Measurements from ENCODE around the gene S100B. TPM values are rescaled to one million over a fixed set of nuclear protein-coding genes. Genes with fewer than 3 reads are reported as not detected.
A peak's percentile ranks its signal among the peaks of the same experiment; 100 is the strongest.

Gene S100B
- polyA plus RNA-seq, 4 donors = 2.1 to 4.7 (median 4.3) TPM

GRCh38 chr21:46562964-46563607, 41.8 kb downstream of the S100B start:
- DNase-seq (ENCODE audit: low read depth in 4 of 4, low spot score in 2 of 4) = no peak

DNA sequence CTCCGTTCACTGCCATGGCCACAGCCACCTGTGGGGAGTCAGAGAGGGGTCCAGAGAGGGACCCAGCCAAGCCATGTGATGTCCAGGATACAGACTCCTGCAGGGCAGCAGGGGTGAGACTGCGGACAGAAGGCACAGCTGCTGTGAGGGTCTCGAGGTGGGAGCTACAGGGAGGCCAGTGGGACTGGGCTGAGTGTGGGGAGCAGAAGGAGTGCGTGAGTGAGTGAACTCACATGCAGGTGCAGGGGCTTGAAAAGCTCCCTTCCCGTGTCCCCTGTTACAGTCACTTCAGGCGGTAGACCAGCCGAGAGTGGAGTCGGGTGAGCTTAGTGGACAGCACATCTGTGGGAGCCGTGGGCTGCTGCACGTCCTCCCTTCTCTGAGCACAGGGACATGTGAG, 42.4 kb downstream of the S100B start:
- DNase-seq (ENCODE audit: low read depth in 4 of 4, low spot score in 2 of 4) = no peak

GRCh38 chr21:46561445-46562090, 43.3 kb downstream of the S100B start:
- no peak for DNase-seq (ENCODE audit: low read depth in 4 of 4, low spot score in 2 of 4)

- DNase-seq (ENCODE audit: low read depth in 4 of 4, low spot score in 2 of 4) = no peak
These were observed 44.1 kb downstream of the S100B start for GRCh38 chr21:46560568-46561444.

GRCh38 chr21:46559291-46559983, 45.4 kb downstream of the S100B start:
- DNase-seq (ENCODE audit: low read depth in 4 of 4, low spot score in 2 of 4) = peak in 2 of 4 donors; percentile 10 to 17

- no peak for DNase-seq (ENCODE audit: low read depth in 4 of 4, low spot score in 2 of 4)
These were observed 46.9 kb downstream of the S100B start for GRCh38 chr21:46557919-46558392.

GRCh38 chr21:46557469-46557868, 47.4 kb downstream of the S100B start:
- no peak for DNase-seq (ENCODE audit: low read depth in 4 of 4, low spot score in 2 of 4)

DNA sequence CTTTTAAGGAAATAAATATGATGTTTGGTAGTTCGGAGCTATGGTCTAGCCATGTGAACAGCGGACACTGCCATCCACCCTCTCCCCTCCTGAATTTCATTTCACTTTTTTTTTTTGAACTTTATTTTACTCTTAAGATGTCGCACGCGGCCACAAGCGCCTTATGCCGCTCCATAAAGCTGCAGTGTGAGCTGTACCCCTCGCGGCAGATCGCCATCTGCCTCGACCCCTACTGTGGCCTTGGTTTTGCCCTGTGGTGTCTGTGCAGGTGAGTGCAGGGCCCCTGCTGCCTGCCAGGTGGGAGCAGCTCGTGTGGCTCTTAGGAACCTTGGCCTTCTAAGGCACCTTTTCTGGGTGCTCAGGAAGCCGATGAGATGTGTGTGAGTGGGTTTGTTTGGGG, 48.1 kb downstream of the S100B start:
- no peak for DNase-seq (ENCODE audit: low read depth in 4 of 4, low spot score in 2 of 4)

- DNase-seq (ENCODE audit: low read depth in 4 of 4, low spot score in 2 of 4) = no peak
These were observed 49.2 kb downstream of the S100B start for GRCh38 chr21:46555678-46556077.

GRCh38 chr21:46555225-46555617, 49.7 kb downstream of the S100B start:
- DNase-seq (ENCODE audit: low read depth in 4 of 4, low spot score in 2 of 4) = no peak

GRCh38 chr21:46554431-46555224, 50.3 kb downstream of the S100B start:
- DNase-seq (ENCODE audit: low read depth in 4 of 4, low spot score in 2 of 4) = no peak

DNA sequence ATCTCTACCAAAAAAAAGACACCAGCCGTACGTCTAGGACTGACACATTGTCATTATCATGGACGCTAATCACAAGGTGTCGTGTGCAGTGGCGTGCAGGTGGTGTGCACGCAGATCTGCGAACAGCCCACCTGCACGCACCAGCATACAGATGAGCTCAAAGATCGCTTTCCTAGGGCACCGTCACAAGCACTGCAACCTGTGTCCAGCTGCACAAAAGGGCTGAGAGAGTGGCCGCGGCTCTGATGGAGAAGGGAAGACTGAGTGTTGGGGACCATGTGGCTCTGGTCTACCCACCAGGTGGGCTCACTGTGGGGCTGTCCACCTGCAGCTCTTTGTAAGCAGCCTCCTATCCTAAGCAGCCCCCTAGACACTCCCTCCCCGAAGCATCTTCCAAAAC, 50.9 kb downstream of the S100B start:
- DNase-seq (ENCODE audit: low read depth in 4 of 4, low spot score in 2 of 4) = no peak

- no peak for DNase-seq (ENCODE audit: low read depth in 4 of 4, low spot score in 2 of 4)
These were observed 52.0 kb downstream of the S100B start for GRCh38 chr21:46552865-46553379.

DNA sequence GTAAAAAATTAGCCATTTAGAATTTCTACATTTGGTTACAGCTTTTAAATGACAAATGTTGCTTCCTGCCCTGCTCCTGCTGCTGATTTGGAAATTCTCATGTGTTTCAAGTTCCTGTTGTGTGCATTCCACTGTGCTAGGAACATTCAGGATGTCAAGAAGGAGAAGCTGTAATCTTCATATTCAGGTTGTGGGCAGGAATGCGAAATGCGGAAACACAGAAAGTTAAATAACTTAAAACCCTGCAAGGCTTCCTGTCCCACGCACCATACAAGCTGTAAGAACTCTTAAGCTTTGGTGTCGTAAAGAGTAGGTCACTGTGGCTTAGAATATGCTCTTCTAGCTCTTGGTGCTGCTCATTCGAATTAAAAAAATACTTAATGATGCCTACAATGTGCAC, 52.6 kb downstream of the S100B start:
- DNase-seq (ENCODE audit: low read depth in 4 of 4, low spot score in 2 of 4) = no peak

DNA sequence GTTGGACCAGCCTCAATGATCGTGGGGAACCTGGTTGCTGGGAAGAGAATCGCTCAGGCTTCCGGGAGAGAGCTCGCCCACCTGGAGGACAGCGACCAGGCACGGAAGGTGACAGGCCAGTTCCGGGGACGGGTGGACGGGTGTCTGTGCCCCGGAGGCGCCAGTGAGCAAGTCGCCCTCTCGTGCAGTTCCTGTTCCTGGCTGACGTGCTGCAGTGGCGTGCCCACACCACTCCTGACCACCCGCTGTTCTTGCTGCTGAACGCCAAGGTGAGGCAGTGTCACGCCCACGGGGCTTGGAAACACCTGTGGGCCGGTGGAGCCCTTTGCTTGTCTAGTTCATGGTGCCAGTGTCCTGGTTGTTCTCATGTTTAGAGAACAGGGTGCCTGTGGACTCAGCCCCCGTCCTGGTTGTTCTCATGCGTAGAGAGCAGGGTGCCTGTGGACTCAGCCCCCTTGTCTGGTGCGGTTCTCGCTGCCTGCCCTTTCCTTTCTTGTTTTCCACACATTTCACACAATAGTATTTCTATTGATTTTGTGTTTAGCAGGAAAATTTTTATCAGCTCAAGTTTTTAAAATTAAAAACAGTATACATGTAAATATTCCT, 53.1 kb downstream of the S100B start:
- DNase-seq (ENCODE audit: low read depth in 4 of 4, low spot score in 2 of 4) = no peak

DNA sequence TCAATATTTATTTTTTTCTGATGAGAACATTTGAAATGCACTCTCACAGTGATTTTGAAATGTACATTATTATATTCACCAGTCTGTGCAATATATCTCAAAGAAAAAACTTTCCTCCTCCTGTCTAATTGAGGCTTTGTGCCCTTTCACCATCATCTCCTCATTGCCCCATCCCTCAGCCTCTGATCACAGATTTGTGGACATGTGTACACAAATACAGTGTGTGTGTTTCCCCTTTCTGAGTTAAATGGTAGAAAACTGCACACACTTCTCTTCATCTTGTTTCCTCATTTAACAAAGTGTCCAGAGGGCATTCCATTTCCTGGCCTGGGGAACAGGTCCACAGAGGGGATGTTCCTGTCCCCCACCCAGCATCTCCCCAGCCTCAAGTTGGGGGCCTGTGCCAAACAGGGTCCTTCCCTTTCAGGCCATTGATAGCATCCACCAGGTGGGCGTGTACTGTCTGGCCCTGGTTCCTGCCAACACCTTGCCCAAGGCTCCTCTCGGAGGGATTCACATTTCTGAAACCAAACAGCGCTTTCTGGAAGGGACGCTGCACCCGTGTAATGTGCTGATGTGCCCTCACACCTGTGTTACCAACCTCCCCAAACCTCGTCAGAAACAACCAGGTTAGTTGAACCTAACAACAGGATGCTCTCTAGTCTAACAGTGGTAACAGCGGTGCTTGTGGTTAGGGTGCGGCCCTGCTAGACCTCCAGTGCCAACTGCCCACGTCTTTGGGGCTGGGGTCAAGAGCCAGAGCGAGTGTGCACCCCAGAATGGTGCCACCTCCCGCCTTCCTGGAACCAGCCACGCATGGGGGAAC, 54.6 kb downstream of the S100B start:
- no peak for DNase-seq (ENCODE audit: low read depth in 4 of 4, low spot score in 2 of 4)

DNA sequence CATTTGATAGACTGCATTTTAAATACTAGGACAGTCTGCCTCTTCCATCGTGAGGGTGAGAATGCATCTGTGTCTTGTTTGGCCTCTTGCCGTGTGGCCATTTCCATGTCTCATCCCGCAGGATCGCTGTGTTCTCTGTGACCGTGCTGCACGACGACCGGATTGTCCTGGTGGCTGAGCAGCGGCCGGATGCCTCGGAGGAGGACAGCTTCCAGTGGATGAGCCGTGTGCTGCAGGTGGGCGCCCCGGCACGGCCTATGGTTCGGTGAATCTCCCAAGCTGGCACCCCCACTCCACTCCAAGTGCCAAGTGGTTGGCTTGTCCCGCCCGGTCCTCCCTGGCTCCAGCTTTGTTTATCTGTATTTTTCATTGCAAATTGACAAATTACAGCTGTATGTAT, 55.2 kb downstream of the S100B start:
- no peak for DNase-seq (ENCODE audit: low read depth in 4 of 4, low spot score in 2 of 4)

Data from left renal cortex interstitium (tissue), 4 donors.